PC-9 (cell line): ENCODE results near the gene C1QBP. TPM values are rescaled to one million over a fixed set of nuclear protein-coding genes. Genes with fewer than 3 reads are reported as not detected.
A peak's percentile ranks its signal among the peaks of the same experiment; 100 is the strongest.
"Not testable (repeated sequence)": the region's sequence is repeated elsewhere in the genome, so short reads cannot be mapped to it uniquely, and the experiment has no call there.

Experiments
- BruUV-seq: library from RNA; stranded (reverse); fragments of 400-500 nt; replicated peaks from 2 replicates; lab custom pipeline; 2021; lab: Mats Ljungman, UMichigan
- CTCF ChIA-PET: fragments of 300-600 bp; sonication (Branson Sonifier 250); formaldehyde crosslinking; loops from one replicate; lab custom pipeline; 2022; ENCODE audit warnings: antibody characterized with exemption; lab: Charles Lee
- POLR2A ChIA-PET: fragments of 300-600 bp; sonication (Branson Sonifier 250); formaldehyde crosslinking; loops from one replicate; lab custom pipeline; 2022; ENCODE audit warnings: antibody characterized with exemption; ENCODE audit not compliant: unreplicated experiment; lab: Charles Lee
- DNase-seq, 2 experiments: peaks; one replicate each; pipeline versions ENCODE4 v3.0.0 to v3.0.0-alpha.2; 2015 to 2022; ENCODE audit warnings: mixed read lengths in 1 of 2
- H2AFZ ChIP-seq: fragments of 200-600 bp; sonication (generic); 2 replicates; pipeline ENCODE4 v1.8.1; 2017; ENCODE audit warnings: antibody characterized with exemption
- H3F3A ChIP-seq: fragments of 200-600 bp; sonication (generic); 2 replicates; pipeline ENCODE4 v1.8.1; 2017; ENCODE audit warnings: antibody characterized with exemption, mild to moderate bottlenecking, low read depth; ENCODE audit not compliant: insufficient read depth
- H3K27ac ChIP-seq: fragments of 200-600 bp; sonication (generic); 2 replicates; pipeline ENCODE4 v1.6.1; 2016; ENCODE audit warnings: mixed run types
- H3K27me3 ChIP-seq: fragments of 200-600 bp; sonication (generic); 2 replicates; pipeline ENCODE4 v1.6.1; 2016; ENCODE audit warnings: low read depth, mixed run types; ENCODE audit not compliant: insufficient read depth
- H3K36me3 ChIP-seq: fragments of 200-600 bp; sonication (generic); 2 replicates; pipeline ENCODE4 v1.6.1; 2016; ENCODE audit warnings: low read depth, mixed run types
- H3K4me1 ChIP-seq: fragments of 200-600 bp; sonication (generic); replicated peaks from 2 replicates; pipeline ENCODE4 v1.6.1; 2016; ENCODE audit warnings: mixed run types; ENCODE audit not compliant: insufficient read depth
- H3K4me2 ChIP-seq: fragments of 200-600 bp; sonication (generic); 2 replicates; pipeline ENCODE4 v1.6.1; 2017; ENCODE audit warnings: mixed run types
- H3K4me3 ChIP-seq: fragments of 200-600 bp; sonication (generic); 2 replicates; pipeline ENCODE4 v1.6.1; 2016; ENCODE audit warnings: mixed run types
- H3K79me2 ChIP-seq: fragments of 200-600 bp; sonication (generic); 2 replicates; pipeline ENCODE4 v1.6.1; 2017; ENCODE audit warnings: low read depth, mixed run types
- H3K9me2 ChIP-seq: fragments of 200-600 bp; sonication (generic); 2 replicates; pipeline ENCODE4 v1.8.1; 2017; ENCODE audit warnings: mild to moderate bottlenecking; ENCODE audit not compliant: insufficient read depth
- H3K9me3 ChIP-seq: fragments of 200-600 bp; sonication (generic); 2 replicates; pipeline ENCODE4 v1.8.1; 2016; ENCODE audit warnings: low read depth; ENCODE audit not compliant: insufficient read depth
- H4K20me1 ChIP-seq: fragments of 200-600 bp; sonication (generic); 2 replicates; pipeline ENCODE4 v1.8.1; 2017; ENCODE audit not compliant: insufficient read depth
- EZH2 ChIP-seq: fragments of 200-600 bp; sonication (generic); IDR thresholded peaks from 2 replicates; pipeline ENCODE4 v1.8.0; 2017; ENCODE audit warnings: antibody characterized with exemption, low read depth
- intact Hi-C: fragments of 100-400 bp; cut with micrococcal nuclease; formaldehyde crosslinking; loops from one replicate; pipeline ENCODE4 v1.10.0; 2022; ENCODE audit not compliant: unreplicated experiment
- total RNA-seq: library from RNA; stranded (reverse); gene quantifications from 2 replicates; pipeline ENCODE4 v1.2.3, GENCODE V29; 2021
- TF ChIP-seq, protein P1 (sequence below): fragments of 200-600 bp; sonication (generic); conservative IDR thresholded peaks from 2 replicates; pipeline ENCODE4 v1.6.1; 2017; ENCODE audit warnings: mixed run types, antibody characterized with exemption, mild to moderate bottlenecking, moderate library complexity

C1QBP gene
- total RNA-seq, 1 experiment from 2014 or later, result 230 TPM

DNA sequence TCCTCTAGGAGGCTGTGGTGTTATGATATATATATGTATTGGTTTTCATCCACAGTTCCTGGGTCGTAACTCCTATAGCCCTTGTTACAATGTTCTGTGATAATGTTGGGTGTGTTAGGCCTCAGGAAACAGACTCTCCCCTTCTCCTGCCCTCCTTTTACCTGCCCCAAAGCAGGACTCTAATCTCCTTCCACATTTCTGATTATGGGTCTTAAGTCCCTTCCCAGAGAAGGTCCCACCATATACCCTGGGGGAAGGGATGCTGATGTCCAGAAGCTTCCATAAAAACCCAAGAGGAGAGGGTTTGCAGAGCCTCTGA is 450 bp upstream of the C1QBP start:
- Histone ChIP-seq H3K36me3 (peaks cover 33% of the 10 kb centered on the region), H2AFZ (peak overlapping the region; percentile 58), H3K27me3 (no peaks in the 10 kb centered on the region), H3F3A (peaks cover 33% of the 10 kb centered on the region; the same call in 1 of the 2 replicates), H3K9me2 (no peaks in the 10 kb centered on the region), H4K20me1 (peaks cover 24% of the 10 kb centered on the region), H3K9me3 (no peaks in the 10 kb centered on the region), H3K4me2 (peak overlapping the region; percentile 53), H3K27ac (0 out of 2 replicates have a peak overlapping the region, but pooled peaks have one; percentile 0), H3K4me1 (peaks cover 18% of the 10 kb centered on the region), H3K79me2 (peaks cover 42% of the 10 kb centered on the region), H3K4me3 (peak overlapping the region; percentile 72; the same call in 1 of the 2 replicates)
- CTCF ChIA-PET, result interaction anchor here (1.0 to 1.9 kb wide), 6 partner anchors 8 to 49 kb away, joined by 3 to 9 read pairs (median 6); partner anchors contain the start of genes NUP88 and RPAIN
- intact Hi-C loops, result loop anchor here (1.0 kb wide), 2 partner anchors 190 to 242 kb away; no protein-coding TSS in a partner anchor
- DNase-seq, result no peak
- no TSS peak for BruUV-seq
- TF ChIP-seq, protein P1, sequence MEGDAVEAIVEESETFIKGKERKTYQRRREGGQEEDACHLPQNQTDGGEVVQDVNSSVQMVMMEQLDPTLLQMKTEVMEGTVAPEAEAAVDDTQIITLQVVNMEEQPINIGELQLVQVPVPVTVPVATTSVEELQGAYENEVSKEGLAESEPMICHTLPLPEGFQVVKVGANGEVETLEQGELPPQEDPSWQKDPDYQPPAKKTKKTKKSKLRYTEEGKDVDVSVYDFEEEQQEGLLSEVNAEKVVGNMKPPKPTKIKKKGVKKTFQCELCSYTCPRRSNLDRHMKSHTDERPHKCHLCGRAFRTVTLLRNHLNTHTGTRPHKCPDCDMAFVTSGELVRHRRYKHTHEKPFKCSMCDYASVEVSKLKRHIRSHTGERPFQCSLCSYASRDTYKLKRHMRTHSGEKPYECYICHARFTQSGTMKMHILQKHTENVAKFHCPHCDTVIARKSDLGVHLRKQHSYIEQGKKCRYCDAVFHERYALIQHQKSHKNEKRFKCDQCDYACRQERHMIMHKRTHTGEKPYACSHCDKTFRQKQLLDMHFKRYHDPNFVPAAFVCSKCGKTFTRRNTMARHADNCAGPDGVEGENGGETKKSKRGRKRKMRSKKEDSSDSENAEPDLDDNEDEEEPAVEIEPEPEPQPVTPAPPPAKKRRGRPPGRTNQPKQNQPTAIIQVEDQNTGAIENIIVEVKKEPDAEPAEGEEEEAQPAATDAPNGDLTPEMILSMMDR, result 0 out of 2 replicates have a peak, but pooled peaks have one; percentile 49
- TF ChIP-seq EZH2, result no peak
- POLR2A ChIA-PET, result interaction anchor here (0.6 to 0.7 kb wide), 3 partner anchors 58 to 1218 kb away, joined by 3 to 8 read pairs (median 4); no protein-coding TSS in a partner anchor

DNA sequence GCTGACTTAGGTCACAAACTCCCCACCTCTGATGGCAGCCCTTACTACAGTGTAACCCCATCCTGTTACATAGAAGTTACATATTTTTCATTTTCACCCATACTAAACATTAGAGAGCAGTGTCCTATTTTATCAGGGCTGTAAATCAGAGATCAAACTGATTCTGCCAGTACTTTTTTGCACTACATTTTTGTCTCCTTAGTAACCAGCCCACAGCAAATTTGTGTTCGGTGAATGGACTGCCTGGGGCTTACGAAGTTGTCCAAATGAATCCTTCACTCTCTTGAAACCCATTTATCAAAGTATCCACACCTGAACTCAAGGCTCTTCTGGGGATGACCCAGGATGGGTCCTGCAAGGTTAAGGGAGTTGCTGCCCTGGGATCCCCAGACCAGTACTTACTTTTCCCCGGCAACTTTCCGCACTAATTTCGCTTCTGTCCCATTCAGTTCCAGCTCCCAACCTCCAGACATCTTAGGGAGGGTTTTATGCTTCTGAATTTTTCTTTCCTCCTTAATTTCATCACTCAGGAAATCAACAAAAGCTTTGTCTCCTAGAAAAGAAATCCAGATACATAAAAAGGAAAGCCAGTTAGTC is 1.1 kb downstream of the C1QBP start:
- CTCF ChIA-PET, result no interaction called here

DNA sequence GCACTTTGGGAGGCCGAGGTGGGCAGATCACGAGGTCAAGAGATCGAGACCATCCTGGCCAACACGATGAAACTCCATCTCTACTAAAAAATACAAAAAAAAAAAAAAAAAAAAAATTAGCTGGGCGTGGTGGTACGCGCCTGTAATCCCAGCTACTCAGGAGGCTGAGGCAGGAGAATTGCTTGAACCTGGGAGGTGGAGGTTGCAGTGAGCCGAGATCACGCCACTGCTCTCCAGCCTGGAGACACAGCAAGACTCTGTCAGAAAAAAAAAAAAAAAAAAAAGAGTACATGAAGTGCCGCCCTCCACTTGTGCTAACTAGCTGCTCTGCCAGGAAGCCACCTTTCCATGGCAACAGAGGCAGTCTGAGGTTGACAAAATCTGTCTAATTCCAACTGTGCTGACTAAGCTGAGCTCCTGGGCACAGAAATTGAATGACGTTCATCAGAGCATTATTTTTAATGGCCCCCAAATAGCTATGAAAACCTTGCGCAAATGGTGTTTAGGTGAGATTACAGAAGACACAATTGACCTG is 3.1 kb downstream of the C1QBP start:
- H2AFZ ChIP-seq, H3K27me3 ChIP-seq, H3K4me3 ChIP-seq, CTCF ChIA-PET, BruUV-seq, H3K27ac ChIP-seq, POLR2A ChIA-PET, H3K9me3 ChIP-seq, H3K9me2 ChIP-seq, DNase-seq: not testable (repeated sequence)
- H3K4me2 ChIP-seq, result 0 out of 2 replicates have a peak overlapping the region, but pooled peaks have one; percentile 91
- peaks cover 40% of the 10 kb centered on the region for H3K36me3 ChIP-seq
- peaks cover 35% of the 10 kb centered on the region for H4K20me1 ChIP-seq
- peaks cover 60% of the 10 kb centered on the region for H3F3A ChIP-seq
- H3K79me2 ChIP-seq, result peaks cover 46% of the 10 kb centered on the region
- H3K4me1 ChIP-seq, result peaks cover 18% of the 10 kb centered on the region
- intact Hi-C loops, result loop anchor here (2.0 kb wide), 1 partner anchor 15 kb away; the partner anchor contains the start of gene RPAIN

More for the DNA sequence above, 1.1 kb downstream of the C1QBP start:
- Histone ChIP-seq H3F3A (peaks cover 49% of the 10 kb centered on the region; the same call in 1 of the 2 replicates), H2AFZ (peak overlapping the region; percentile 72), H3K79me2 (peaks cover 46% of the 10 kb centered on the region), H3K4me1 (peaks cover 18% of the 10 kb centered on the region), H3K36me3 (peaks cover 39% of the 10 kb centered on the region), H3K9me2 (no peaks in the 10 kb centered on the region), H3K4me3 (peak overlapping the region; percentile 72), H3K27me3 (no peaks in the 10 kb centered on the region), H3K27ac (peak overlapping the region; percentile 28), H3K9me3 (no peaks in the 10 kb centered on the region), H3K4me2 (peak overlapping the region; percentile 91), H4K20me1 (peaks cover 28% of the 10 kb centered on the region)
- POLR2A ChIA-PET, result no interaction called here
- intact Hi-C loops, result loop anchor here (2.0 kb wide), 1 partner anchor 17 kb away; the partner anchor contains the start of gene RPAIN
- TSS peak; percentile 48 for BruUV-seq
- TF ChIP-seq EZH2, result no peak
- TF ChIP-seq, protein P1, result no peak
- DNase-seq, result peak in 1 of 2 experiments; percentile 86
